22Rv1 (cell line): ENCODE measurements around the gene TRAF4.
"Not testable (repeated sequence)": the region's sequence is repeated elsewhere in the genome, so short reads cannot be mapped to it uniquely, and the experiment has no call there.

Source experiments
- H3K27ac ChIP-seq: fragments of 450-650 bp; 2 replicates; pipeline ENCODE4 v1.5.1; 2017
- CTCF ChIP-seq: fragments of 450-650 bp; IDR thresholded peaks from 2 replicates; pipeline ENCODE4 v1.5.1; 2017; ENCODE audit warnings: mild to moderate bottlenecking
- ZFX ChIP-seq: fragments of 450-650 bp; IDR thresholded peaks from 2 replicates; pipeline ENCODE4 v1.6.1; 2017; ENCODE audit warnings: antibody characterized with exemption, borderline replicate concordance

Gene TRAF4

GRCh38 chr17:28726627-28727491 is 17.0 kb upstream of the TRAF4 start:
- TF ChIP-seq ZFX, result no peak
- TF ChIP-seq CTCF, result peak; percentile 98
- H3K27ac ChIP-seq, result peak overlapping the region; percentile 99

- H3K27ac ChIP-seq, result peak within 1 kb of the TSS; percentile 99
- TF ChIP-seq ZFX (no peak), CTCF (no peak)
These were observed 15.2 kb upstream of the TRAF4 start, which contains the start of gene NEK8 for GRCh38 chr17:28728364-28729200. TSS of gene NEK8 (plus strand) at chr17:28728788. CDS start at chr17:28728814, 26 bp downstream.

- TF ChIP-seq CTCF (no peak), ZFX (no peak)
- H3K27ac ChIP-seq, result peak overlapping the region; percentile 99
These were observed 13.9 kb upstream of the TRAF4 start for GRCh38 chr17:28729950-28730330.

- TF ChIP-seq ZFX (no peak), CTCF (no peak)
- H3K27ac ChIP-seq, result no peak overlapping the region
These were observed 10.5 kb upstream of the TRAF4 start for GRCh38 chr17:28733346-28733745.

GRCh38 chr17:28734712-28735241 is 9.0 kb upstream of the TRAF4 start:
- TF ChIP-seq CTCF (no peak), ZFX (no peak)
- H3K27ac ChIP-seq, result no peak overlapping the region

GRCh38 chr17:28735242-28735722 is 8.5 kb upstream of the TRAF4 start:
- TF ChIP-seq CTCF (no peak), ZFX (no peak)
- no peak overlapping the region for H3K27ac ChIP-seq

GRCh38 chr17:28735913-28736769 is 7.7 kb upstream of the TRAF4 start:
- H3K27ac ChIP-seq, result not testable (repeated sequence)
